Measurements from ENCODE around the gene NVL.

Gene NVL

GRCh38 chr1:224192082-224192788 lies 137.7 kb downstream of the NVL start:
- no peak for DNase-seq

- DNase-seq, result no peak
These were observed 140.4 kb downstream of the NVL start for GRCh38 chr1:224189561-224189960.

GRCh38 chr1:224188286-224188685 lies 141.7 kb downstream of the NVL start:
- no peak for DNase-seq

GRCh38 chr1:224185208-224185607 lies 144.8 kb downstream of the NVL start:
- no peak for DNase-seq

- DNase-seq, result peak; percentile 69
These were observed 146.2 kb downstream of the NVL start for GRCh38 chr1:224183591-224184312.

GRCh38 chr1:224182866-224183590 lies 146.9 kb downstream of the NVL start, which contains the start of gene DEGS1:
Gene DEGS1, plus strand, starts transcription at chr1:224183240. Its CDS starts 97 bp downstream, at chr1:224183337.
- peak; percentile 79 for DNase-seq

GRCh38 chr1:224182057-224182865 lies 147.7 kb downstream of the NVL start:
- peak; percentile 48 for DNase-seq

GRCh38 chr1:224181453-224181810 lies 148.5 kb downstream of the NVL start:
- DNase-seq, result no peak

GRCh38 chr1:224180783-224181452 lies 149.1 kb downstream of the NVL start:
- no peak for DNase-seq

- no peak for DNase-seq
These were observed 151.1 kb downstream of the NVL start for GRCh38 chr1:224178894-224179293.

GRCh38 chr1:224177356-224177999 lies 152.5 kb downstream of the NVL start:
- DNase-seq, result no peak
